ENCODE data around the gene WDFY1.

WDFY1 gene

DNA sequence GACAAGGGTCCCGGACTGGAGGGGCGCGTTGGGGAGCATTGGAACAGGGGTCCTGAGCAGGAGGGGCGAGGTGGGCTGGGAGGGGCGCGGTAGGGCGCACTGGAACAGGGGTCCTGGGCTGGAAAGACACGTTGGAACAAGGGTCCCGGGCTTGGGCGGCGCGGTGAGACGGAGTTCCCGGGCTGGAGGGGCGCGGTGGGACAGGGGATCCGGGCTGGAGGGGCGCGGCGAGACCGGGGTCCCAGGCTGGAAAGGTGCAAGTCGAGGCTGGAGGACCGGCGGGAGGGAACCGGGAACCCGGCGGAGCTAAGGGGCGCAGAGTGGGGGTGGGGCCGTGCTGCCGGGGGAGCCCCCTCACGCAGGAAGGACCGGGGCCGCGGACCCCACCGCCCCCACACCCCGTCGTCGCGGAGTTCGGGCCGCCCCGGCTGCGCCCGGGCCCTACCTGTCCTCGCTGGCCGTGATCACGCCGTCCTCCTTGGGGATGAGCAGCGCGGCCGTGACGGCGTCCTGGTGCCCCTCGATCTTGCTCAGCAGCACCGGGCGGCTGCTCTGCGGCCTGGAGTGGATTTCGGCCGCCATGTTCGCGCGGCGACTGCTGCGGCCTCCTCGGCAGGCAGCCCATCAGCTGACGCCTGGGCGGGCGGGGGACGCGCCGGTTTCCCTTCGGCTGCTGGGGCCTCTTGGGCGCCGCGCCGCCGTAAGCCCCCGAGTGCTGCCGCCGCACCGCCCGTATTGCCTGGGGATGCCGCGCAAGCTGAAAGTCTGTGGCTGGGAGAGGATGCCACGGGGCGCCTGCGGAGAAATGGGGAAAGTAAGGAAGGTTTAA lies at the start of gene WDFY1:
WDFY1 (minus strand) TSS at position 633 of the 829 bp plus-strand sequence; CDS start at position 582, 51 bp downstream.
- DNase-seq (ENCODE audit: low spot score) = peak; percentile 87

- no peak for DNase-seq (ENCODE audit: low spot score)
Observed at GRCh38 chr2:223994562-223995162, 49.5 kb upstream of the WDFY1 start.

GRCh38 chr2:223993634-223994232 lies 48.6 kb upstream of the WDFY1 start:
- DNase-seq (ENCODE audit: low spot score) = peak; percentile 80

GRCh38 chr2:223991611-223992010 lies 46.5 kb upstream of the WDFY1 start:
- no peak for DNase-seq (ENCODE audit: low spot score)

DNA sequence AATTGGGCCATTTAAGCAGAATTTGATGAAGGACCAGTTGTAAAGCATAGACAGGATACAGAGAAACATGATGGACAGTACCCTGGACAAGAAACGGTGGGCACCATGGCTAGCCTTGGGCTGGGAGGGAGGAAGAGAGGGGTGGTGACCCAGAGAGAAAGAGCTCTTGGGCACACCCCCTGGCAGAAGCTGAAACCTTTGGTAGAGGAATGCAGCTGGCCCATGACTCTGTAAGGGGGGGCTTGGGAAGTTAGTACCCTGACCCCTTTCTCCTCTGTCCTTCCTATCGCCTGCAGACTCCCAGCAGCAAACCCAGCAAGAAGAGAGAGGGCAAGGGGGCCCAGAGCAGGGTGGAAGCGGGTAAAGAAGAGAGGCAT lies 44.7 kb upstream of the WDFY1 start:
- DNase-seq (ENCODE audit: low spot score) = no peak

DNA sequence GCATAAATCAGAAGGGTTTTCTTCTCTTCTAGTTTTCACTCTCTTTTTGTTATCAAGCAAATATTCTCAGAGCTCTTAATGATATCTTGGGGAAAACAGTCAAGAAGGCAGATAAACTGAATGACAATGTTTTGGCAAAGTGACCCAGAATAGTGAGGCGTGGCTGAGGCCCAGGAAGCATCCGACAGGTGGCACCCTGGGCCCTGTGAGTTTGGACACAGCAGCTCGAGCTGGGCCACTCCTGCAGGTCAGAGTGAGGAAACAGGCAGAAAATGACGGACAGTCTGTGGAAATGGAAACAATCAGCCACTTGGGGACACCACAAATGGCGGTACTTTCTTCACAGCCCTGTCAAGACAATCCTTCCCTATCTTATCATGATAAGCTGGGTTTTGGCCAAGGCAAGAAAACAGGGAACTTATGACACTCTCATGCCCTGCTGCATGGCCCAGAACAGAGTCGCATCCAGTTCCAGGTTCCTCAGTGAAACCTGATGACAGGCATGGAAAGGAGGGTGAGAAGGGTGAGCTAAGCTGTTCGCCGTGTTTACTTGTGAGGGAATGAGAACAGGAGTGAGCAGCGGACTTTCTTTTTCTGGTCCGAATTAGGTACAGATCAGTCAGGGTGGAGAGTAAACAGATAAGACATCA lies 44.2 kb upstream of the WDFY1 start:
- no peak for DNase-seq (ENCODE audit: low spot score)

DNA sequence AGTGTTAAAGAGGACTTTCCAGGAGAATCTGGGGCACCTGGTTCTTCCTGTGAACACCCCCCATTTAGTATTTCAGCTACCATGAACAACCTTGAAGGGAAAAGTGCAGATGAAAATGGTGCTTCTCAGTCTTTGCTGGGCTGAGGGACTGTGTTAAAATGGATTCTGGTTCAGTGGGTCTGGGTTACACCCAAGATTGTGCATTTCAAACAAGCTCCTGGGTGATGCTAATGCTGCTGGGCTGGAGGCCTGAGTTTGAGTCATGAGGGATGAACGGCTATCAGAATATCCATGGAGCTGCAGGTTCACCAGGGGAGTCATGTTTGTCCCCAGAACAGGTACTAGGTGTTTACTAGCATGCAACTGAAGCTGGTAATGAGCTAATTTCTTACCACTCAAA lies 36.1 kb upstream of the WDFY1 start:
- DNase-seq (ENCODE audit: low spot score) = no peak

DNA sequence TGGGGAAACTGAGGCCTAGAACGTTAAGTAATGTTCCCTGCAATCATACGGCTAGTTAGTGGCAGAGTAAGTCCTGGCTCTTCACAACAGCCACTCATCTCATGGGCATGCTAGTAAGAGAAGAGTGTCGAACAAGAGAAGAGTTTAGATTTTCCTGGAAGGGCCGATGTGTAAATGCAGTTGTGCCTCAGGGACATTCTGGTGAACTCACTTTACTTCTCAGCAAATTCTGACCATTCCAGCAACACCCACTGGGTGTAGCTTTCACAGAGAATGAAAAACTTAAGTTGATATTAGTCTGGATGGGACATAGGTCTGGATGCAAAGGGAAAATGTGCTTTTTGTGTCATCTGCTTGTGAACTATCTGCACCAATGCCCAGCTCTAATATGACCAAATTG lies 35.7 kb upstream of the WDFY1 start:
- DNase-seq (ENCODE audit: low spot score) = no peak

DNA sequence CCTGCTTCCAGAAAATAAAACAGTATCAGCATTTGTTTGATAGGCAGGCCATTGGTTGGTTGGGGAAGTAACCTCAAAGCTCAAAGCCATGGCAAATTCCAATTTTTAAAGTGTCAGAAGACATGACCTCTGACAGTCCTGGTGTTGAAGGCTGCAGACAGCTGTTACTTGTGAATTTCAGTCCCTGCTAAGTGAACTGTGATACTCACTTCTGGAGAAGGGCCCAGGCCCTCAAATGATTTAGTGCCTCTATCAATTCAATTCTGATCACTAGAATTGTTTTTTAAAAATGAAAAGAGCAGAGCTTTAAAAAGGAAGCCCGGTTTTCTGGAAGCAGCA lies 35.2 kb upstream of the WDFY1 start:
- DNase-seq (ENCODE audit: low spot score) = no peak

DNA sequence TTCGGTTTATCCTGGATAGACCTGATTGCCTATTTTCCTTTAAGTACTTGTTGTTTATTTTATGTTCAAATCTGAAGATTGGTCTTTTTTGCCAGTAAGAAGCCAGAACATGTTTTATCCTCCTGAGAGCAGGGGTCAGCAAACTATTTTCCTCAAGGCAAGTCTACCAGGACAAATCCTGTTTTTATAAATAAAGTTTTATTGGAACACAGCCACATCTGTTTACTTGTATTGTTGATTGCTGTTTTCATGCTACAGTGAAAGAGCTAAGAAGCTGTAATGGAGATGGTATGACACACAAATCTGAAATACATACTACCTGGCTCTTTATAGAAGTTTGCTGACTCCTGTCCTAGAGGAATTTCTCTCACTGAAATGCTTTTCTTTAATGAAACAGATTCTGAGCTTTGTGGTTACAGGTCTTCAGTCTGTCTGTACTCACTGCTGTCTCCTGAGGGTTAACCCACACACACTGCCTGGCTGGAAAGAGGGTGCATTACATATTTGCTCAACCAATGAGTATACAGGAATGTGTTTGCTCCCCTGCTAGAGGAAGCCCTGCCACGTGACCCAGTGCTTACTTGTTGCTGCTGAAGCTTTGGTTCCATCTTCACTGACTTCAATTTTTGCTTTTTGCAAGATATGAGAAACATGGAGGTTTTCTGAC lies 34.7 kb upstream of the WDFY1 start:
- DNase-seq (ENCODE audit: low spot score) = no peak

- no peak for DNase-seq (ENCODE audit: low spot score)
Observed at GRCh38 chr2:223978451-223978850, 33.3 kb upstream of the WDFY1 start.

- no peak for DNase-seq (ENCODE audit: low spot score)
Observed at GRCh38 chr2:223976635-223977226, 31.6 kb upstream of the WDFY1 start.

GRCh38 chr2:223973606-223974005 lies 28.5 kb upstream of the WDFY1 start:
- no peak for DNase-seq (ENCODE audit: low spot score)

GRCh38 chr2:223972656-223973102 lies 27.5 kb upstream of the WDFY1 start:
- DNase-seq (ENCODE audit: low spot score) = no peak

GRCh38 chr2:223971731-223972130 lies 26.6 kb upstream of the WDFY1 start:
- DNase-seq (ENCODE audit: low spot score) = no peak

GRCh38 chr2:223970343-223971128 lies 25.4 kb upstream of the WDFY1 start:
- peak; percentile 67 for DNase-seq (ENCODE audit: low spot score)

DNA sequence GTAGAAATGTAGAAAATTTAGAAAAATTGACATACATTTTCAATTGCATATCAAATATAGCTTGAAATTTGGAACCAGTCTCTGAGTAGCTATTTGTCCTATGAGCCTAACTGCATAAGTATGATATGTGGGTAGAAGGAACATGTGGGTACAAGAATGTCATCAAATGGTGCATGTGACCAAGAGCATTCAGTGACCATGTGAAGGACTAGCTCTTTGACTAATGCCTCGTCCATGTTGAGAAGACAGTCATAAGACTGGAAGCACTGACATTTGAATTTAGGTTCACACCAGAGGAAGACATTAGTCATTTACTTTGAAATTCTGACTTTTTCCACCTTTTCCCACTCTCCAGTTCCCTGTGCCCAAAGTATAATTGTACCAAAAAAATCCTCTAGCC lies 24.7 kb upstream of the WDFY1 start:
- DNase-seq (ENCODE audit: low spot score) = peak; percentile 36

GRCh38 chr2:223969315-223969714 lies 24.2 kb upstream of the WDFY1 start:
- DNase-seq (ENCODE audit: low spot score) = no peak

- no peak for DNase-seq (ENCODE audit: low spot score)
Observed at GRCh38 chr2:223967981-223968380, 22.8 kb upstream of the WDFY1 start.

- DNase-seq (ENCODE audit: low spot score) = no peak
Observed at GRCh38 chr2:223959688-223960087, 14.6 kb upstream of the WDFY1 start.

All from RKO (cell line).